GM18507 (cell line): ENCODE results near the gene IQCF5.
"Not testable (repeated sequence)": the region's sequence is repeated elsewhere in the genome, so short reads cannot be mapped to it uniquely, and the experiment has no call there.

Source experiments
- DNase-seq: peaks from one replicate; pipeline ENCODE4 v3.0.0; 2011; ENCODE audit warnings: low read depth; ENCODE audit not compliant: insufficient read length; ENCODE audit errors: extremely low spot score
- FAIRE-seq: peaks from 2 replicates; lab custom pipeline; 2011; peaks lifted over from hg19 to GRCh38; lab: Jason Lieb, UNC

The IQCF5 gene

GRCh38 chr3:51875501-51875900 lies at the start of gene IQCF5:
IQCF5 (minus strand) TSS chr3:51875601; CDS start chr3:51875531, 70 bp downstream.
- FAIRE-seq: no peak

GRCh38 chr3:51921081-51921578 lies 45.7 kb upstream of the IQCF5 start:
- no peak for DNase-seq

More at GRCh38 chr3:51875501-51875900, at the start of gene IQCF5:
- DNase-seq: no peak

GRCh38 chr3:51916418-51916817 lies 41.0 kb upstream of the IQCF5 start:
- no peak for FAIRE-seq
- no peak for DNase-seq

More at GRCh38 chr3:51921081-51921578, 45.7 kb upstream of the IQCF5 start:
- no peak for FAIRE-seq

DNA sequence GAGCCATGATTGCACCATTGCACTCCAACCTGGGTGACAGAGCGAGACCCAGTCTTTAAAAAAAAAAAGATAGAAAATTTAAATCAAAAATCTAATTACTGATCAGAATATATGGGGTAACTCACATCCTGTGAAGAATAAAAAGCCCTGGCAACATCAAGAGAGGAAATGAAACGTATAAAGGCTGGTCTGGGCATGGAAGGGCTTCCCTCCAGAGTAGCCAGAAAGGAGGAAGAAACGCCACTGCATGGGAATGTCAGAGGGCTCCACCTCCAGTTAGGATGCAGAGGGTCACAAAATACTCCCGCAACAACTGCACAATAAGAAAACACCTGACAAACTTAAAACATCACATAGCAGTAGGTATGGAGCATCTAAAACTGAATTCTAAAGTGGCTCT lies 32.6 kb upstream of the IQCF5 start:
- no peak for FAIRE-seq

DNA sequence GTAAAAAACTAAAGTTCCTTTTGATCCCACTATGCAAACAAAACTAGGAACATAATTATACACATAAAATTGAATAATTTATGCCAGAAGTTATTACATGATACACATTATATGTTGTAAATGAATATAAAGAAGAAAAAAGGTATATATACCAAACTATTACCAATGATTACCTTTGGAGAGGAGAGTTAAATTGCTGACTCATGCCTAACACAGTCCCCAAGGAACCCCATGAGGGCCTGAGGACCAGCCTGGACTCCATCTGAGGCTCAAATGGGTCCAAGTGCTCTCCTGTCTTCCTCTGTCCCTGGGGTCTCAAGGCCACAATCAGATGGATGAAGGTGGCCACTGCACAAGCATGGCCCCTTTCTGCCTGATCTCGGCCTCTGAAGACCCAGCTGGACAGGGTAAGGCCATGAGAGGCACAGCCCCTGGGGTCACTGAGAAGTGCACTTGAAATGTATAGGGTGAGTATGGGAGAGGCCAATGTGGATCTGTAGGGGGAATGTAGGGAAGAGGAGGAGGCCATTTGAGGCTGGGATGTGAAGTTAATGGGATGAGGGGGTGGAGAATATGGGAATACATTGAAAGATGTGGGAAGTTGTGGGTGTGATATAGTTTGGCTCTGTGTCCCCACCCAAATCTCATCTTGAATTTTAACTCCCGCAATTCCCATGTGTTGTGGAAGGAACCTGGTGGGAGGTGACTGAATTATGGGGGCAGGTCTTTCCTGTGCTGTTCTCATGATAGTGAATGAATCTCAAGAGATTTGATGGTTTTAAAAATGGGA lies 28.8 kb upstream of the IQCF5 start:
- no peak for DNase-seq
- FAIRE-seq: no peak

More for the DNA sequence above, 32.6 kb upstream of the IQCF5 start:
- no peak for DNase-seq

DNA sequence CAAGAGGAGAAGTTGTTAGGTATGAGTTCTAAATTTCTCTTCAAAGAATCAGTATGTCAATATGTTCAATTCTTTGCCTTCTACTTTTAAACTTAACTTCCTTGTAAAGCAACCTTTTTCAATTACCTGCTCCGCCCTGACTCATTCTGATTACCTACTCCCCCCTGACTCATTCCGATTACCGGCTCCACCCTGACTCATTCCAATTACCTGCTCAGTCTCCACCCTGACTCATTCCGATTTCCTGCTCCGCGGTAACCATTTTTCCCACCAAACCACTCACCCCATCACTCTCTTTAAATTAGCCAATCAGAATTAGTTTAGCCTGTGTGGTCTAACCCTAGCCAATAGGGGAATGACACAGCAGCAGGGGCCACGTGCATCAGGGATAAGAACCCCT lies 27.0 kb upstream of the IQCF5 start:
- not testable (repeated sequence) for FAIRE-seq, DNase-seq

DNA sequence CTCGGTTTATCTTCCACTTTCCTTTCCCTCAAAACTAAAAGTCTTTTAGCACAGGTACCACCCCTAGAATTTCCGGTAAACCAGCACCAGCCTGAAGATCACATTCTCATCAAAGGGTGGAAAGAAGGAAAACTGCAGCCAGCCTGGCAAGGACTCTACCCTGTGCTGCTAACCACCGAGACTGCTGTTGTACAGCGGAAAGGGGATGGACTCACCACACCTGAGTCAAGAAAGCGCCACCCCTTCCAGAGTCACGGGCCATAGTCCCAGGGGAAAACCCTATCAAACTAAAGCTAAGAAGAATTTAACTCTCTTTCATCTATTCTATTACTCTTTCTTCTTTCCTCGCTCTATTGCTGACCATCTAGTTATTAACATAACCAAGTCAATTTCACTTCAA lies 24.6 kb upstream of the IQCF5 start:
- FAIRE-seq: not testable (repeated sequence)

DNA sequence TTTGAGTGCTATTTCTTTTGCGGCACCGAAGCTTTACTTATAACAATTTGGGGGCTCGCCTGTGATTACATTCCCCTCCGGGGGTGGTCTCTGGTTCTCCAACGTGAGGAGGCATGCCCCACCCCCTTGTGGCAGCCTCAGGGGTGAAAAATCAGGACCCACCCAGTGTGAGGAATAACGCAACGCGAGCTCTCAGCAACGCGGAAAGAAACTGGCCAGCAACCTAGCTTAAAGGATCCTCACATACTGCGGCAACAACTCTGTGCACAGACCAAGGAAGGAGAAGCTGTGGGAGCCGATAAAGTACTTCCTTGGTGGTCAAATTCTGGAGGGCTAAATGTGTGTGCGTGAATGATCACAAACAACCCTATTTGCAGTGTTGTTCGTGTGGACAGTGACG lies 22.0 kb upstream of the IQCF5 start:
- no peak for DNase-seq
- FAIRE-seq: no peak

More for the DNA sequence above, 24.6 kb upstream of the IQCF5 start:
- DNase-seq: not testable (repeated sequence)

GRCh38 chr3:51896607-51897305 lies 21.4 kb upstream of the IQCF5 start:
- DNase-seq: no peak
- no peak for FAIRE-seq

- no peak for FAIRE-seq
- no peak for DNase-seq
Observed at GRCh38 chr3:51894939-51895338, 19.5 kb upstream of the IQCF5 start.

DNA sequence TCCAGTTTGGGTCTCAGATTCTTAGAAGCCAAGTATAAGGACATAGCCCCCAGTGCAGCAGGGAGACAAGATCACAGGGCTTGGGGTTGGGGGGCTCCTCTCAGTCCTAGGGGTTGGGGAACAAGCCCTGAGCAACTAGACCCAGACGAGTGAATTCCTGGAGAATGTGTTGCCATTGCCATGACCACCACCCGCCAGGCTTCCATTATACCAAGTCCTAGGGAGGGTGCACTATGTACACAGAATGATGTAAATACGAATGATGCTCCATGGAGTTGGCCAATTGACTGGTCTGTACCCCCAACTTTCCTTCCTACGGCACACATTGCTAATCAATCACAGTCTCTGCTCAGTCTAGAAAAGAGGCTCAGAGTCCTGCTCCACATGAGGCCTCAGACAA lies 19.0 kb upstream of the IQCF5 start:
- no peak for FAIRE-seq

GRCh38 chr3:51891242-51892039 lies 16.0 kb upstream of the IQCF5 start:
- FAIRE-seq: no peak
- DNase-seq: no peak

More for the DNA sequence above, 19.0 kb upstream of the IQCF5 start:
- no peak for DNase-seq

DNA sequence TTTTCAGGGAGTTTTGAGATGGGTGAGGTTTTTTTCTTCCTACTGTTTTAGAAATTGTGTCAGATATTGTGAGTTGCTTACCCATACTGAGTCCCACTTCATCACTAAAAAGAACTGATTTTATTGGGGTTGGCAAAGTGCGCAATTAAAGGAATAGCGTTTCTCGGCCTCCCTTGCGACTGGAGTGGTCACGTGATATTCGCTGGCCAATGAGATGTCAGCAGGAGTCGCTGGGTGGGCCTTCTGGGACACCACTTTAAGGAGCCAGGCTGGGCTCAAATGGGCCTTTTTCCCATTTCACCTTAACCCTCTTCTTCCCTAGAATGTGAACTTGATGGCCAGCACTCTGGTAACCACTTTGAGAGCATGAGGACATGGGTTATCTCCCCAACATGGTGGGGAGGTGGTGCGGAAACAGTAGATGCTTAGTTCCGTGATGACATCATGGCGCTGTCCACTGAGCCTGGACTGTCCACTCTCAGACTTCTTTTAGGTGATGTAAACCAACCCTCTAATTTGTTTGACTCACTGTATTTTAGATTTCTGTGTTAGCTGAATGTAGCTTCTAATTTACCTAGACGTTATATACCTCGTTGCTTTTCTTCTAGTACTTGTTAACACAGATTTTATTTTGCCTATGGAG lies 13.2 kb upstream of the IQCF5 start:
- DNase-seq: no peak
- FAIRE-seq: no peak

DNA sequence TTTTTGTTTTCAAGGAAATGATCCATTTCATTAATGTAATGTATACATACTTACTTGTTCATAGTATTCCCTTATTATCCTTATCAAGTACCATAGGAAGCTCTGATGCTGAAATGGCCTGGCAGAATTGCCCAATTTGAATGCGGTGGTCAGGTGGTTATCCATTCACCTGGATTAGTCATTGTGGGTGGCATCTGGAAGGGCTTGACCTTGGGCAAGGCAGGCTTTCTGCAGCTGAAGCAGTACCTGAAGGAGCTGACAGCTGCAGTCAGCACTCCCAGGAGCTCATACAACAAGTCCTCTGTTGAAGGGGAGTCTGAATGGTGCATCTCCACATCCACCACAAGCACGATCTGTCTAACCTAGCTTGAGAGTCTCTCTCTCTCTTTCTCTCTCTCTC lies 12.2 kb upstream of the IQCF5 start:
- no peak for FAIRE-seq
- no peak for DNase-seq

DNA sequence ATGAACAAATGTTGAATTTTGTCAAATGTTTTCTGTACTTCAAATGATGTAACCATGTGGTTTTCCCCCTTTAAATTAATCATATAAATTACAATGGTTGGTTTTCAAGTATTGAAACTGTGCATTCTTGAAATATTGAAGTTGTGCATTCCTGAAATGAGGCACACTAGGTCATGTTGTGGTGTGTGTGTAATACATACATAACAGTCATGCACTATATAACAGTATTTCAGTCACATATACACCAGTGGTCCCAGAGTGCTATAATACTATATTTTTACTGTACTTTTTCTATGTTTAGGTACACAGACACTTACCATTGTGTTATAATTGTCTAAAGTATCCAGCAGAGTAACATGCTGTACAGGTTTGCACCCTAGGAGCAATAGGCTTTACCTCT lies 11.0 kb upstream of the IQCF5 start:
- FAIRE-seq (no peak), DNase-seq (no peak)

GRCh38 chr3:51879937-51880336 lies 4.5 kb upstream of the IQCF5 start:
- no peak for DNase-seq
- FAIRE-seq: no peak

- no peak for FAIRE-seq
Observed at GRCh38 chr3:51876186-51876585, 785 bp upstream of the IQCF5 start.

DNA sequence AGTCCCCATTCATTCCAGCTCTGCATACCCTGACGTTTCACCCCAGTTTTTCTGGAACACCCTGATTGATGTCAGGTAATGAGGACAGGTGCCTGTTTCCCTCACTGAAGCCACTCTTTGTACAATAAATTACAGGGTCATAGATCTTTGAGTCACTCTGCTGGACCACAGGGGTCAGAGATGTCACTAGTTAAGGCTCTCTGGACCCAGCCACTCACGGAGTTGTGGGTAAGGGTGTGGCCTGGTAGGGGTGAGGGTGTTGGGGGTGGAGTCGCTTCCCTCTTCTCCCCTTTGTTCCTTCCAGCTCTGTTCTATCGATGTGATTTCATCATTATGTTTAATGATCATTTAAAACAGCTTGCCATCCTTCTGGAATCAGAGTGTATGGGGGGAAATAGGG lies 512 bp downstream of the IQCF5 start:
- FAIRE-seq (no peak), DNase-seq (no peak)

More at GRCh38 chr3:51876186-51876585, 785 bp upstream of the IQCF5 start:
- no peak for DNase-seq

DNA sequence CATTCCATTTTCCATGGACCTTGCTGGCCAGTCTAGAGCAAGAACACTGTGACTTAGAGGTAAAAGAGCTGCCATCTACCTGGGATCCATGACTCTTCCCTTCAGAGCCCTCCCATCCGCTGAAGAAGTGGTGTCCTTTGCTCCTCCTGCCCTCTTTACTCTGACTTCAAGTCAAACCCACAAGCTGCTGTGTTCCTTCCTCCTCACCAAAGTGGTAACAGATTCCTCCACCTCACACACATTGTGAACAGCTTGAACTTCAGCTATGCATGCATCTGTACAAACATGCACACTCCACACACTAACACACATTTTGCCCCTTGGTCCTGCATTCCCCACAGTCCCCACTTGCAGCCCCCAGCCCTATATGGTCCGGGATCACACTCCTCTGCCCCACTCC lies 990 bp downstream of the IQCF5 start:
- FAIRE-seq (no peak), DNase-seq (no peak)
